Inflammatory macrophage (primary cell): ENCODE results near the gene ARHGAP12.
A peak's percentile ranks its signal among the peaks of the same experiment; 100 is the strongest.

Experiments
- DNase-seq, 2 donors: peaks; one replicate each; pipeline ENCODE4 v3.0.0-alpha.2; 2020 to 2022

The ARHGAP12 gene

DNA sequence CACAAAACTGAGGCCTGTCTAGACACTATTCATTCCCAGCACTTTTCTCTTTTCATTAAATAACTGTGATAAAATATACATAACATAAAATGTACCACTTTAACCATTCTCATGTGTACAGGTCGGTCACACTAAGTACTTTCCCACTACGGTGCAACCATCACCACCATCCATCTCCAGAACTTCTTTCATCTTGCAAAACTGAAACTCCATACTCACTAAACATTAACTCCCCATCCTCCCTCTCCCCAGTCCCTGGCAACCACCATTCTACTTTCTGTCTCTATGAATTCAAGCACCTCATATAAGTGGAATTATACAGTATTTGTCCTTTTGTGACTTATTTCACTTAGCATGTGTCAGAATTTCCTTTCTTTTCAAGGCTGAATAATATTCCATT, 53.0 kb downstream of the ARHGAP12 start:
- no peak for DNase-seq

DNA sequence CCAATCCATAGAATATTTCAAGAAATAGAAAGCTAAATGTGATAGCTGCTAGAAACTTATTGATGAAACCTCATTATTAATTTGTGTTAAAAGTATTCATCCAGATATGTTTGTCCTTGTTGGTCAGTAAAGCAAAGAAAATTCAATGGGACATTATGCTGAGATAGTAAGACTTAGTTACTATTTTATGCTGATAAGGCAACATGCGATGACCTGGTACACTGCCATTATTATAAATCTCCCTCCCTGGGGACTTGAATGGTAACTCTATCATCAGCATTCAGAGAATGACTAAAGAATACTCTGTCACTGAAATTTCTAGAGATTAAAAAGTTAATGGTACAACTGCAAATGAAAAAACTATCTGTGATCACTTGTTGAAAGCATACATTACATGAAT, 54.9 kb downstream of the ARHGAP12 start:
- DNase-seq: no peak

DNA sequence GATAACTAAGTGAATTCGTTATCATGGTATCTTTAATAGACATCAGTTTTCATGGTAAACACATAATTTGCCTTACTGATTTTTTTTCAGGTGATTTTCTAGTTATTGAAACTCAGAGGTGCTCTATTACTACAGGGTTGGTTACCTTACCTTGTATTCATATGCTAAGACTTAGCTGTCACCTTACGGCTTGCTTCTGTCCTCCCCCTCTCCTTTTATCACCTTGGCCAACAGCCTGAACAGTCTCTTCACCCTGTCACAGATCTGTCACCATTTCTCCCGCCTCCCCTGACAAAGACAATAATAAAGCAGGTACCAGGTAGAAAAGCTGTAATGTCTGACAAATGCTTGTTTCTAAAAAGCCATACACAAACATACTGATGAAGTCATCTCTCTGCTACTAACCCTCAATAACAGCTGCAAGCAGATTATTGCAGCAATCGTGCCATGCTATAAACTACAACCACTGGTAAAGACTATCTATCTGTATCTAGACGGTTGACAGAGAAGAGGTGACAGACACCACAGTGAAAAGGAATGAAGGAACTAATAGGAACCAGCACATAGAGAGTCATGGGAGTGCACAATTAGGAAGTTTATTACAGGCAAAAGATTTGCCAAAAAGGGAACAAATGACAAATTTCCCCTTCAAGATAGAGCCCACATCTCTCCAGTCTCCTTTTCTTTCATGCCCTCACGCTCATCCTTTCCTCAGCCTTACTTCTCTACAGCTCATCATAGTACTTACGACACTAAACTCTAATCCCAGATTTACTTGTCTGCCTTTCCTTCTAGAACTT, 57.2 kb downstream of the ARHGAP12 start:
- DNase-seq: peak; percentile 20 to 50

DNA sequence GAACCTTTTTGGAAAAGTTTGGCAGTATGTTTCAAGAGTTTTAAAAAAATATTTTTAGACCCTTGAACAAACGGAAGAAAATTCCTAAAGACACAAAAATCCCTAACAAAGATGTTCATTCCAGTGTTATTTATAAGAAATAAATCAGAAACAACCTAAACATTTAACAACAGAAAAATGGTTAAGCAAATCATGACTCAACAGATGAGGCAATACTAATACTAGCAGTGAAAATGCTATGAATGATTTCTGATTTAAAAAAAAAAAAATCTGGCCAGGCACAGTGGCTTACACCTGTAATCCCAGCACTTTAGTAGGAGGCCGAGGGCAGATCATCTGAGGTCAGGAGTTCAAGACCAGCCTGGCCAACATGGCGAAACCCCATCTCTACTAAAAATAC, 61.0 kb downstream of the ARHGAP12 start:
- peak in 1 of 2 donors; percentile 9 for DNase-seq

DNA sequence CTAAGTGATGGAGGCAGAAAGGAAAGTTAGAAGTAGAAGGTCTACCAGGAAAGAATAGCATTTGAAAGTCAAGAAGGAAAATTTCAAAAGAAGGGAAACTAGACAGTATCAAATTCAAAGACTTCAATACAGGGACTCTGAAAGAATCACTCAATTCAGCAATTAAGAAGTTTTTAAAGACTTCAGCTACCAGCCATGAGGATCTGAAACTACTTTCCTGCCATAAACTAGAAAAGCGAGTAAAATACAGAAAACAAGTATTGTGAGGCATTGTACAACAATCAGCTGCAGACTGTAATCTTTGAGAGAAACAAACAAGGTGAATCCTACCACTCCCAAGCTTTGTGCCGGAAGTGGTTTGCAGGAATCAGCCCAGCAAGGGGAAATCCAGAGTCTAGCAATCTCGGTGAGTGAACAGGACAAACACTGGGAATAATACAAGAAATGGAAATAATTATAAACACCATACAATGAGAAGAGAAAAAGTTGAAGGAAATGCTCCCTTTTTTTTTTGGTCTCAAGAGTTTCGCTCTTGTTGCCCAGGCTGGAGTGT, 62.4 kb downstream of the ARHGAP12 start:
- DNase-seq: no peak

DNA sequence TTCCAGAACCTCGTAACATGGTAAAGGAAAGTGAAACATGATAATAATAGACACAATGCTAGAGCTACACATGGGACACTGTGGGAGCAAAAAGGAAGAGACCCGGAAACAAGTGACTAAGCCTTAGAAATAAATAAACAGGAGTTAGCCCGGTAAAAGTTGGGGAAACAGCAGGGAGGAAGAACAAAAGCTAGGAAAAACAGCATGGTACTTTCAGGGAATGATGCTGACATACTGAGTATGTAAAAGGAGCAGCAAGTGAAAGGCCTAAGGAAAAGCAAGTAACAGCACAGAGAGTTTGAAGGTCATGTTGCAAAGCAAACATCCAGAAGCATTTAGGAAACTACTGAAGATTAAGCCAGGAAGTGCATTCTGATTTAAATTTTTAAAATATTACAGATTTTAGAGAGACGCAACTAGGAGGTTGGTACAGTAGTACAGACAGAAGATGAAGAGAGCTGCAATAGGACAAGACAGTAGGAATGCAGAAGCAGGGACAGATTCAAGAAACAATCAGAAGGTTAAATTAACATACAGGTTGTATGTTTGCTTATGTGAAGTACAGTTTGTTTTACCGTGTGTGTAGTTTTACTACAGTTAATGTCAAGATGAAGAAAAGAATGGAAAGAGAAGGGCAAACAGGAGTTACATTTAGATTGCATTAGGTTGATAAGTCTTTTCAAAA, 63.7 kb downstream of the ARHGAP12 start:
- DNase-seq: no peak

DNA sequence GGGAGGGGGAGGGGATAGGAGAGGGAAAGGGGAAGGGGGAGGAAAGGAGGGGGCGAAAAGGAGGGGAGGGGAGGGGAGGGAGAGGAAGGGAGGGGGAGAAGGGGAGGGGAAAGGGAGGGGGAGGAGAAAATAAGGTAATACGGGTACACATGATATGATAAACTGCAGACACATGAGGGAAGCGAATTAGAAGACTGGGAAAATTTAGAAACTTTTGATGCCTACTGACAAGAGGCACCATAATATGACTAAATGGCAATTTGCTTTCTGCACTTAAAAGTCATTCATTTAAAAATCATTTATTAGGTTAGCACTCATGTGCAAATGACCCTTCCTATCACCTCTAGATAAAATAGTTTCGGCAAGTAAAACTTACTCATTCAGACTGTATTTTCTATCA, 73.6 kb downstream of the ARHGAP12 start:
- no peak for DNase-seq

DNA sequence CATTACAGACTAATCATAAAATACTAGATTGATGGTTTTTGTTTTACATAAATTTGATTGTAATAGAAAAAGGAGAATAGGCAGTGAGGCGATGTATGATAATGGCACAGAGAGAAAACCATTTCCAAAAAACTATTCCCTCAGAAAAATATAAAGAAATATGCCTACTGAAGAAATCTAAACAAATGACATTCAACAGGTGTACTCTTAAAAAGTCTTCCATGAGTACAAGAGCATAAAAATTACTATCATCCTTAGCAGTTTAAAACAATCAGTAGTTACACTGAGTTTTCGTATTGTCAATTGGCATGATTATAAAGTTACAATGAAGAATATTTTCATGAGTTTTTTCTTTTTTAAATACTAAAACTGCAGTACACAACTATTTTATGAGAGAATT, 75.0 kb downstream of the ARHGAP12 start:
- no peak for DNase-seq

DNA sequence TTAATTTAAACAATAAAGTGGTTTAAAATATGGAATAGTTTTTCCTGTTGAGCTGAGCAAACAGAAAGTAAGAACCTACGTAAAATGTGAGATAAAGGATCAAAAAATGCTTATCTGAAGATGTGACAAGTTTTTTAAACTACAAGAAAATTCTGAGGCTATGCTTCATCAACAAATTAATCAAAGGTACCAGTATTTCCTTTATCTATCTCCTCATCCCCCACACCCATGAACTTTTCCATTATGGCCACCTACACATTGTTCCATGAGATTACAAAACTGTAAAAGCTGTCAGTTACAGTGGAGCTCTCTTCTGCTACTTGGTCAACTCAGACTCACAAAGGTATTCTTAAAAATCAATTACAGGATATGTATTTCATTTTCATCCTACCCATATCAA, 77.4 kb downstream of the ARHGAP12 start:
- DNase-seq: no peak

DNA sequence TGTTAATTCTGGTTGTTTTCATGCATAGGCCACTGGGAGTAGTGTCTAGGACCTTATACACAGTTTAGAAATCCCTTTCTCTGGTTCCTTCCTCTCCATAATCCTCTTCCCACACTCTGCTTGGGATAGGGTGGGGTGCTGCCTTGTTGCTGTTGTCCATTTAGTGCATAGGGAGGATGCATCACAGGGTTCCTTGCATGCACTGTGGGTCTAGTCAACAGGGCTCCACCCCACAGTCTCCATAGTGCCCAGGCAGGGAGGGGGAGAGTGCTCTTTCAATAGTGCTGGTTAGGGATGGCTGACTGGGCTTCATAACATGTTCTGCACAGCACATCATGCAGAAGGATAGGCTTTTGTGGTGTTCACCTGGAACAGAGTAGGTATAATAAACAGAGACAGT, 81.1 kb downstream of the ARHGAP12 start:
- DNase-seq: no peak

DNA sequence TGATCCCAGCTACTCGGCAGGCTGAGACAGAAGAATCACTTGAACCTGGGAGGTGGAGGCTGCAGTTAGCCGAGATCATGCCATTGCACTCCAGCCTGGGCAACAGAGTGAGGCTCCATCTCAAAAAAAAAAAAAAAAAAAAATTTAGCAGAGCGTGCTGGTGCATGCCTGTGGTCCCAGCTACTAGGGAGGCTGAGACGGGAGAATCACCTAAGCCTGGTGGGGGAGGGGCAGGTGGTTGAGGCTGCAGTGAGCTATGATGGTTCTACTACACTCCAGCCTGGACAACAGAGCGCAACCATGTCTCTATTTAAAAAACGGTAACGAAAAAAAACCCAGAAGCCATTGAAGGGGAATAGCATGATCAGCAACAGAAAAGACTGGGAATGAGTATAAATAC, 89.9 kb downstream of the ARHGAP12 start:
- DNase-seq: no peak

DNA sequence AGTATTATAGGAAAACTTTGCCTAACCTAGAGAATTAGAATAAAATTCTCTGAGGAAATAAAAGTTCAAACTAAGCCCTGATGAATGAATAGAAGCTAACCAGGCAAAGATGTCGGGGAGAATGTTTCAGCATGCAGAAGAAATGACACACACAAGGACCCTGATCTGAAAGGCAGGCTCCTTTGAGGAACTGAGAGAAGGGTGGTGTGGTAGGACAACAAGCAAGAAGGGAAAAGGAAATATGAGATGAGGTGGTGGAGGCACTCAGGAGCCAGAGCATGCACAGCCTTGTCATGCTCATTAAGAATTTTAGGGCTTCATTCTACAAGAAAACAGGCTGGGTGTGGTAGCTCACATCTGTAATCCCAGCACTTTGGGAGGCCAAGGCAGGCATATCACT, 90.6 kb downstream of the ARHGAP12 start:
- no peak for DNase-seq

DNA sequence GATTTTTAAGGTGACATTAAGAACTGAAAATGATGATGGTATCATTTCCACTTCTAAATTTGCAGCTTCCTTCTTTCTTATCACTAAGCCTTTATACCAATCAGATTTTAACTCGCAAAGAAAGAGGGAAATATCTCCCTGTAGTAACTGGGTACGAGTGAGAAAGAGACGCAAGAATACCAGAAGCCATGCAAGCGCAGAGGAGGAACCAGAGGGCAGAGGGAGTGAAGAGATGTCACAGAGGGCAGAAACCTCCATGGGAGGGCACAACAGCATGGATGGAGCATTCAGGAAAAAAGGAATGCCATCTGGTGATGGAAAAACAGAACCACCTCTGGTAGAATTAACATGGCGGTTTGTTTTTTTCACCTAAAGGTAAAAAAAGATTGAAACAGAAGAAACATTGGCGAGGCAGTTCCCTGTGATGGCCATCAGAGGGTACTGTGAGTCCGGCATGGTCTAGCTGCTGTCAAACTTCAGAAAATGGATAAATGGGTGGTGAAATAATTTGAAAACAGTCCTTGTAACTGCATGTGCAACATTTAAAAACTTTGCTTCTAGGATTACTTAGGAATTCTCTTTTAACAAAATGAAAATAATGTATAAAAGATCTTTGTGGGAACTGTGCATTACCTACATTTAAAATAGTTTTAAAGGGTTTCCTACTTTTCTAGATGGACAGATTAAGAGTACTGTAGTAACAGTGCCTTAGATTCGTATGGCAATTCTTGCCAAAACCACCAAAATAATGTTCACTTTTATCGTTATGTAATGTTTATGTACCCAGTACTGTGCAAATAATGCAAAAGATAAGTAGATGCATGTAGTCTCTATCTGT, 91.8 kb downstream of the ARHGAP12 start:
- peak in 1 of 2 donors; percentile 14 for DNase-seq

DNA sequence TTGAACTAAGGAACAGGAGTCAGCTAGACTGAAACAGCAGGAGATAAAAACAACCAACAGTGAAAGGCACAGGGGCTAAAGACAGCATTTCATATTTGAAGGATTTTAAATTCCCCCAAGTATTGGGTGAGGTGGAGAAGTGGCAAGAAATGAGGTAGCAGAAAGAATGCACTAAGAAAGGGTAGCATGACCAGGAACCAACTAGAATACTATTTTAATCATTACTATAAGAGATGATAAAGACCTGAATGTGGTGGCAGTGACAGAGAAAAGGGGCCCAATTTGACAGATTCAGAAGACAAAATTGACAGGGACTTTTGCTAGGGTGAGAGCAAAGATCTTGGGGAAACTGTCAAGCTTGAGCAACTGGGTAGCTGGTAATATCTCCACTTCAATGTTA, 94.9 kb downstream of the ARHGAP12 start:
- no peak for DNase-seq

DNA sequence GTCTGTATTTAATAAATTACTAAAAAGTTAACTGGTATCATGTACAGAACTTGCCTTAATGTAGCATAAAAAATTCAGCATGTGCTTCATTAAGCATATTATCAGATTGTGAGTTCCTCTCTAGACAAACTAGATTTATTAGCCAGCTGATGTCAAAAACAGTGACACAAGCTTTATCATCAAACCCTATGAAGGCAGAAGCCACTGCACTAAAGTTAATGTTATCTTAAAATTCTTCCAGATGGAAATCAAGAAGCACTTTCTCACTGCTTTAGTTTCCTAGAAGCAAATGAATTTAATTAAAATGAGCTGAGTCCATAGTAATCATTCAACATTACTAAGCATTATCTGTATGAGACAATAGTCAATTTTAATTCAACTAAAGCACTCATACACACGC, 96.4 kb downstream of the ARHGAP12 start:
- DNase-seq: no peak

DNA sequence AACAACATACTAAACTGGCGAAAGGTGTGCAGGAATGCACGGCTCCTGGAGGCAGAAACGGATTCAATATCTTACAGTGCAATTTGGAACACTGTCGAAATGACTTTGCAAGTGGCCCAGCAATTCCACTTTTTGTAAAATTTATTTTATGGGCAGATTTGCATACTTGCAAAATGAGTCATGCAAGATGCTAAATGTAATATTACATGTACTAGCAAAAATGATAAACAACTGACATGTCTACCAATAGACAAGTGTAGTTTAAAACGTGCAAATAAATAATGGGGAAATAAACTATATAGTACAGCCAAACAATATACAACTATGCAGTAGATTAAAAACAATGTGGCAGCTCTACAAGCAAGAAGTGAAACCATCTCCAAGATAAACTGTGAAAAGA, 97.7 kb downstream of the ARHGAP12 start:
- no peak for DNase-seq

DNA sequence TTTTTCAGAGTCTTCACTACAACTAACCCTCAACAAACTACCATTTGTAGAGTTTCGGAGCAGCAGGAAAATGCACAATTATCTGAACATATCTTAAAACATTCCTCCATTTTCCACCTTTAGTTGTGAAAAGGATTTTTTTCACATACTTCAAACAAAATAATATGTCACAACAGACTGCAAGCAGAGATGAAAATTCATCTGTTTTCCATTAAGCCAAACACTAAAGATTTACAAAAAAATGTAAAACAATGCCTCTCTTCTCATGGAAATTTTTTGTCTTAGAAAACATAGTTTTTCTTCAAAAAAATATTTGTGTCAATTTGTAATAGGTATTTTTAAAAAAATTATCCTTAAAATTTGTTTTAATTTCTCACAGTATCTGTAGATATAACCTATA, 98.9 kb downstream of the ARHGAP12 start:
- no peak for DNase-seq

DNA sequence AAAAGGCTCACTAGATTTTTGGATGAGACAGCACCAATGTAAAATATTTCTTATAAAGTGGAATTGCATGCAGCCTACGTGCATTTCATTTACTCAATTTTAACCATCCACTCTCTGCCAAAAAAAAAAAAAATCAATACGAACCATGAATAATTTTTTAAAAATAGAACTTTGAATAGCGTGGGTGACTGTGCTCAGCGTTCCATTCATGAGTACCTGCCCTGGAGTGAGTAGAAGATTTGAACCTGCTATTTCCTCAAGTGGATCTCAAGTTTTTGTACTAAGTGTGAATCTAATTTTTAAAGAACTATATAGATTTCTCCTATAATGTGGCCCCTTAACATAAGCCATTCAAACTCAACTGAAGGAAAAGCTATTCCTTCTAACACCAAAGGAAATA, 105.3 kb downstream of the ARHGAP12 start:
- no peak for DNase-seq

DNA sequence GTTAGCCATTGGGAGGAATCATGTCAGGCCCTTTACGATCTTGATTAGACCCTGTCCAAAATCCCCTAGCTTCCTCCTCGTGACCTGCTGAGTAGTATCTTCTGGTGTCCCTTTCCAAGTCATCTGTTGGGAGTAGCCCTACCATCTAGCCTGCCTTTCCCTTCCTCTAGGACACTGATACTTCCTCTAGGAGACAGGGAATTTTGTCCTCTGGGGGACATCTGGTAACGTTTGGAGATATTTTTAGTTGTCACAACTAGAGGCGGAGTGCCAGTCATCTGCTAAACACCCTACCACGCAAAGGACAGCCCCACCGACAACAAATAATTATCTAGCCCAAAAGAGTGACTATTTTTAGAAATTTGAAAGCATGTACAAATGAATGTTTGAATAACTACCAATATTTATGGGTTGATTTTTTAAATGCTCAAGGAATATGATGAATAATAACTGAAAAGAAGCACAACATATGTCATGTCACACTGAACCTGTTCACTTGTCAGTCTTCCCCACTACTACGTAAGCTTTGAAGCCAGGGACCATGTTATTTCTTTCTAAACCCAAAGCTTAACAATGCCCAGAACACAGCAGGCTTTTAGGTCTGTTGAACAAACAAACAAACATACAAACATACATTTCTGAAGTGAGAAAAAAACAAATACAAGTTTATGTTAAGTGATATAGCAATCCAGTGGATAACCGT, 105.9 kb downstream of the ARHGAP12 start:
- no peak for DNase-seq

DNA sequence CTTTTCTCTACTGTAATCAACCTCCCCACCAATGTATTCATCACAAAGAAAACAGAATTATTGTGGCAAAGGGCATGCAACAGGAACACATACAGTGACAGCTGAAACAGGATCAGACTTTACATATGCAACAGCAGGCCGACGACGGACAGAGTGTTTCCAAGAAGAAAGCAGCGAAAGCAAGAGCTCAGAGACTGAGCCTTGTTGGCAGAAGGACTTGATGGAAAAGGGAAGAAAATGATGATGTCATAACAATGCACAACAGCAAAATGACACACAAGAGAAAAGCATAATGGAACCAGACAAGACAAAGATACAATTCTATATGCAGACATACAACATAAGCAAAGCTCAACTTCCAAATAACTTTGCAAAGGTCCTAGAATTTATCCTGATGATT, 106.5 kb downstream of the ARHGAP12 start:
- no peak for DNase-seq

DNA sequence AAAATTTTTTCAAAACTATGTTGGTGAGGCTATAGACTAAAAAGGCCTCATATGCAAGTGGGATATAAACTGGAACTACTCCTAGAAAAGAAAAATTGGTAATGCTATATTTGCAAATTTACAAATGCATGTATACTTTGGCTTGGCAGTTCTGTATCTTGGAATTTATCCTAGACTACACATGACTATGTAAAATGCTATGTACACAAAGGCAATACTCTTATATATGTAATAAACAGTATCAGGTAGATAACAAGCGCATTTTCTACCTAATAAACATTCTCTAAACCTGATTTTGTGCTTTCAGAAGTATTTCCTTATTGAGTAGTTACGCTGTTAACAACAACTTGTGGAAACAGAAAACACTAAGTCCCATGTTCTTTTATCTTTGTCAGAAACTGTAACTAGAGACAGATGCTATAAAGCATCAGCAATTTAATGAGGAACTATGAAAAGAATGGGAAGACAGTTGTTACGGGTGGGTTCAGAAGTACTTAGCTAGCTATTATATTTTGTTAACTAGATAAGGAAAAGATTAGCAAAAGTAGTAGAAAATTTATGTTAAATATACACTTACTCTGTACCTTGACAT, 107.8 kb downstream of the ARHGAP12 start:
- no peak for DNase-seq

DNA sequence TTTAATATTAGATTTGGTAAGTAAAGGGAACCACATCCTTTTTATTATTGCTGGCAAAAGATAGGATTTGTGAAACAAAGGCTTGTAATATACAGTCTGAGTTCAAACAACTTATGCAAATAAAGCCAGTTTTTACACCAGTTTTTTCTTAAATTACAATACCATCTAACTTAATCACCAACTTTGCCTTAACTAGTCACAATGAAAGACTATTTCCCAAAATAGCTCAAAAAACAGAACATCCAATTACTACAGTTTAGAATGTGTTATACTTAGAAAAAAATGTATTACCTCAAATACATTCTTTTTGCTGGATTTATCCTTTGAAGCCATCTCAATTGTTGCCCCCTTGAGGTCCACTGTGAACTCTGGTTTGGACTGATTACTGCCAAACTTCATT, 108.5 kb downstream of the ARHGAP12 start:
- no peak for DNase-seq
